HEK293 (cell line): Measurements from ENCODE around the gene CDHR5.

Source experiments
- CTCF ChIA-PET: fragments of 350-600 bp; formaldehyde crosslinking; extraction: SDS; loops from one replicate; lab custom pipeline; 2021; ENCODE audit warnings: antibody characterized with exemption; lab: Yijun Ruan, JAX
- POLR2A ChIA-PET: fragments of 300-600 bp; formaldehyde crosslinking; extraction: SDS; loops from one replicate; lab custom pipeline; 2020; ENCODE audit warnings: antibody characterized with exemption, inconsistent platforms; lab: Yijun Ruan, JAX
- H3K27ac ChIP-seq: fragments of 200-500 bp; sonication (Bioruptor generic); 2 replicates; pipeline ENCODE4 v1.5.1; 2014; ENCODE audit warnings: low read depth, low read length, control low read depth, inconsistent platforms; ENCODE audit errors: extremely low read depth
- H3K36me3 ChIP-seq, 2 experiments: fragments of 200-500 bp in 1 of 2; sonication (Bioruptor generic) in 1 of 2; 1 replicate in 1 of 2; 2 replicates in 1 of 2; pipeline ENCODE4 v1.5.1; 2014 to 2017; ENCODE audit warnings: inconsistent platforms in 2 of 2, low read length in 2 of 2; ENCODE audit not compliant: control insufficient read depth in 2 of 2, insufficient read depth in 1 of 2
- H3K4me1 ChIP-seq: fragments of 200-500 bp; sonication (Bioruptor generic); 2 replicates; pipeline ENCODE4 v1.5.1; 2014; ENCODE audit warnings: mild to moderate bottlenecking, low read length, inconsistent platforms; ENCODE audit not compliant: control insufficient read depth, insufficient read depth
- H3K4me3 ChIP-seq: 2 replicates; pipeline ENCODE4 v1.5.1; 2011; ENCODE audit warnings: low read depth, mild to moderate bottlenecking, control low read depth, low read length, moderate library complexity
- H3K9me3 ChIP-seq: fragments of 200-500 bp; sonication (Bioruptor generic); 2 replicates; pipeline ENCODE4 v1.5.1; 2014; ENCODE audit warnings: low read depth, low read length, inconsistent platforms; ENCODE audit not compliant: control insufficient read depth, insufficient read depth
- CTCF ChIP-seq: fragments of 450-650 bp; formaldehyde crosslinking; IDR thresholded peaks from 2 replicates; pipeline ENCODE4 v1.5.1; 2016; ENCODE audit warnings: missing biosample characterization, missing genetic modification characterization
- ZBTB7A ChIP-seq: fragments of 450-650 bp; formaldehyde crosslinking; IDR thresholded peaks from 2 replicates; pipeline ENCODE4 v1.5.1; 2016; ENCODE audit warnings: low read depth, missing biosample characterization, missing genetic modification characterization
- ZNF10 ChIP-seq: fragments of 450-650 bp; formaldehyde crosslinking; IDR thresholded peaks from 2 replicates; pipeline ENCODE4 v1.5.1; 2017; ENCODE audit warnings: missing biosample characterization, missing genetic modification characterization
- ZNF140 ChIP-seq: fragments of 450-650 bp; formaldehyde crosslinking; IDR thresholded peaks from 2 replicates; pipeline ENCODE4 v1.5.1; 2016; ENCODE audit warnings: missing biosample characterization, missing genetic modification characterization
- ZNF18 ChIP-seq: fragments of 450-650 bp; formaldehyde crosslinking; IDR thresholded peaks from 2 replicates; pipeline ENCODE4 v1.5.1; 2016; ENCODE audit warnings: missing biosample characterization, missing genetic modification characterization
- ZNF239 ChIP-seq: fragments of 450-650 bp; formaldehyde crosslinking; IDR thresholded peaks from 2 replicates; pipeline ENCODE4 v1.5.1; 2016; ENCODE audit warnings: missing biosample characterization, missing genetic modification characterization
- ZNF654 ChIP-seq: fragments of 450-650 bp; formaldehyde crosslinking; IDR thresholded peaks from 2 replicates; pipeline ENCODE4 v1.5.1; 2016; ENCODE audit warnings: low read depth, missing biosample characterization, missing genetic modification characterization
- ZNF777 ChIP-seq: fragments of 450-650 bp; formaldehyde crosslinking; IDR thresholded peaks from 2 replicates; pipeline ENCODE4 v1.5.1; 2017; ENCODE audit warnings: missing biosample characterization, missing genetic modification characterization, borderline replicate concordance
- ZNF830 ChIP-seq: fragments of 450-650 bp; IDR thresholded peaks from 2 replicates; pipeline ENCODE4 v1.5.0; 2018; ENCODE audit warnings: missing biosample characterization, missing genetic modification characterization, low read depth, mild to moderate bottlenecking, moderate library complexity
- TF ChIP-seq, protein P1 (sequence below): fragments of 450-650 bp; IDR thresholded peaks from 2 replicates; pipeline ENCODE4 v1.5.1; 2018; ENCODE audit warnings: missing biosample characterization, mild to moderate bottlenecking, missing genetic modification characterization

CDHR5 gene

DNA sequence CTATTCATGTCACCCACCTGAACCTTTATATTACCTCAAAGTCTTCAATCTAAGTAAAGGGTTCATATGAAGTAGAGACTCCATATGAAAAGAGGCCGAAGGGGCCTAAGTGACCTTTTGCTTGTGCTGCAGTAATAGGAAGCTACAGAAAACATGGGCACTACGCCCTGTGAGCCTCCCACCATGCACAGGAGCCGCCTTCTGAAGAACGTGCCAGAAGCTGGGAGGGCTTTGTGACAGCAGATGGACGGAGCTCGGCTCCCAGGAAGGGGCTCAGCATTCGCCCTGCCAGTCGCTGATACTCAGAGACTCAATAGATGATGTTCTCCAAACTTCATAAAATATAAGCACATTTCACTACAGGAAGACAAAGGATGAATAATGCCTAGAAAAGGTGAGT lies 49.1 kb upstream of the CDHR5 start (continued):
- no peak for TF ChIP-seq ZNF140
- TF ChIP-seq, protein P1, sequence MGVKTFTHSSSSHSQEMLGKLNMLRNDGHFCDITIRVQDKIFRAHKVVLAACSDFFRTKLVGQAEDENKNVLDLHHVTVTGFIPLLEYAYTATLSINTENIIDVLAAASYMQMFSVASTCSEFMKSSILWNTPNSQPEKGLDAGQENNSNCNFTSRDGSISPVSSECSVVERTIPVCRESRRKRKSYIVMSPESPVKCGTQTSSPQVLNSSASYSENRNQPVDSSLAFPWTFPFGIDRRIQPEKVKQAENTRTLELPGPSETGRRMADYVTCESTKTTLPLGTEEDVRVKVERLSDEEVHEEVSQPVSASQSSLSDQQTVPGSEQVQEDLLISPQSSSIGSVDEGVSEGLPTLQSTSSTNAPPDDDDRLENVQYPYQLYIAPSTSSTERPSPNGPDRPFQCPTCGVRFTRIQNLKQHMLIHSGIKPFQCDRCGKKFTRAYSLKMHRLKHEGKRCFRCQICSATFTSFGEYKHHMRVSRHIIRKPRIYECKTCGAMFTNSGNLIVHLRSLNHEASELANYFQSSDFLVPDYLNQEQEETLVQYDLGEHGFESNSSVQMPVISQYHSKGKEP (tag by site-specific recombination), result no peak
- no peak for TF ChIP-seq ZNF10 (tag by site-specific recombination)
- TF ChIP-seq, all 188 proteins: peak for 0

GRCh38 chr11:665704-666281 lies 41.0 kb upstream of the CDHR5 start:
- ChIA-PET CTCF (no interaction called here), POLR2A (no interaction called here)
- Histone ChIP-seq H3K9me3 (no peaks in the 10 kb centered on the region), H3K27ac (no peak overlapping the region), H3K4me3 (no peak overlapping the region), H3K4me1 (no peaks in the 10 kb centered on the region), H3K36me3 (peaks cover 4 to 82% of the 10 kb centered on the region in 2 experiments; a peak in 2 of 3 replicates)
- no peak for TF ChIP-seq ZNF18 (tag by site-specific recombination)

DNA sequence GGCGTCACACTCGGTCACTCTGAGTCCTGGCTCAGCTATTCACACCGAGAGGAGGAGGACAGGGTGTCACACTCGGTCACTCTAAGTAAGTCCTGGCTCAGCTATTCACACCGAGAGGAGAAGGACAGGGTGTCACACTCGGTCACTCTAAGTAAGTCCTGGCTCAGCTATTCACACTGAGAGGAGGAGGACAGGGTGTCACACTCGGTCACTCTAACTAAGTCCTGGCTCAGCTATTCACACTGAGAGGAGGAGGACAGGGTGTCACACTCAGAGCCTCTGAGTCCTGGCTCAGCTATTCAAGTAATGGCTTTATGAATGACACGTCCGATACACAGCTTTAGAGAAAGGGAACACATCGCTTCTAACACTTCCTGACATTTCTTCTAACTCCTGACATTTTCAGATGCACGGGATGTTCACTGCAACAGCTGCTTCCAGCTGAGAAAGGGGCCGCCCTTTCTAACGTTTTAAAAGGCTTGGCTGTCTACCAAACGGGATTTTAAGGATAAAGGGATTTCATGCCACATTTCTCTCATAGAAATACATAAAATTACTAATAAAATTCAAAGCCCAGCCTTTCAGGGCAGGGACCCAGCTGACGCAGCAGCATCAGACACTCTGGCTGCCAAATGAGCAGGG lies 40.4 kb upstream of the CDHR5 start:
- no peaks in the 10 kb centered on the region for H3K9me3 ChIP-seq
- H3K4me1 ChIP-seq, result no peaks in the 10 kb centered on the region
- CTCF ChIA-PET, result no interaction called here
- no peak for TF ChIP-seq ZNF830 (tag by site-specific recombination)
- TF ChIP-seq ZNF18 (tag by site-specific recombination), result peak; percentile 82
- no peak for TF ChIP-seq ZNF777 (tag by site-specific recombination)
- TF ChIP-seq ZBTB7A (tag by site-specific recombination), result no peak
- TF ChIP-seq, all 188 proteins: peak for 1
- Histone ChIP-seq H3K4me3 (no peak overlapping the region), H3K36me3 (peaks cover 4 to 85% of the 10 kb centered on the region in 2 experiments; a peak in 2 of 3 replicates), H3K27ac (no peak overlapping the region)
- POLR2A ChIA-PET, result interaction anchor here (0.6 kb wide), 2 partner anchors 15 to 149 kb away, joined by 3 read pairs; no protein-coding TSS in a partner anchor

DNA sequence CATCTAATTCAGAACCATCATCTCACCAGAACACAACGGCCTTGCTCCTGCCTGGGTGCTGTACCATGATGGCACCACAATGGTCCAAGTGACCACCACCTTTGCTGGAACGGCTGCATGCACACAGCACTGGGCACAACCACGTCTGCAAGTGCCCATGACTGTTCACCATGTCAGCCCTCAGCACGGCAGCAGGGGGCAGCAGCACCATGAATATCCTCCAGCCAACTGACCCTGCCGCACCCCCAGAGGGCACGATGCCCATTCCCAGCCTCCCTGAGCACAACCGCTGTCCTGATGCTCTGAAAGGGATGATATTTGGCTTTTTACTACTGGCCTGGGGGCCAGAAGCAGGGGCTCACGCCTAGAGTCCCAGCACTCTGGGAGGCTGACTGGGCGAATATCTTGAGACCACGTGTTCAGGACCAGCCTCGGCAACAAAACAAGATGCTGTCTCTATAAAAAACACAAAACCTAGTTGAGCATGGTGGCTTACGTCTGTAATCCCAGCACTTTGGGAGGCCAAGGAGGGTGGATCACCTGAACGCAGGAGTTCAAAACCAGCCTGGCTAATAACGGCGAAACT lies 38.0 kb upstream of the CDHR5 start:
- peak; percentile 55; the same call in 1 of the 2 replicates for TF ChIP-seq CTCF (tag by site-specific recombination)
- TF ChIP-seq ZNF654 (tag by site-specific recombination), result peak; percentile 34
- TF ChIP-seq ZNF239 (tag by site-specific recombination), result no peak
- TF ChIP-seq, all 188 proteins: peak for 2
- Histone ChIP-seq H3K4me1 (no peaks in the 10 kb centered on the region), H3K4me3 (no peak overlapping the region), H3K36me3 (peaks cover 8 to 90% of the 10 kb centered on the region in 2 experiments; a peak in 2 of 3 replicates), H3K9me3 (no peaks in the 10 kb centered on the region), H3K27ac (no peak overlapping the region)
- POLR2A ChIA-PET, result no interaction called here
- CTCF ChIA-PET, result interaction anchor here (0.6 to 1.6 kb wide), 5 partner anchors 12 to 96 kb away, joined by 3 to 4 read pairs (median 3); partner anchors contain the start of genes DEAF1 and TMEM80
